GM10266 (cell line): ENCODE measurements around the gene FHIT.

Experiments used
- DNase-seq: peaks from one replicate; pipeline ENCODE4 v3.0.0; 2012; ENCODE audit errors: extremely low spot score
- CTCF ChIP-seq: IDR thresholded peaks from 2 replicates; pipeline ENCODE4 v1.5.1; 2012; ENCODE audit warnings: mild to moderate bottlenecking, low read depth; ENCODE audit not compliant: control insufficient read depth, insufficient read depth; ENCODE audit errors: missing control alignments

The FHIT gene

GRCh38 chr3:60153221-60153999, 1097.8 kb downstream of the FHIT start:
- no peak for TF ChIP-seq CTCF
- DNase-seq, result no peak

GRCh38 chr3:60149501-60149900, 1101.8 kb downstream of the FHIT start:
- no peak for TF ChIP-seq CTCF

GRCh38 chr3:60147249-60147950, 1103.9 kb downstream of the FHIT start:
- no peak for TF ChIP-seq CTCF
- no peak for DNase-seq

More at GRCh38 chr3:60149501-60149900, 1101.8 kb downstream of the FHIT start:
- DNase-seq, result no peak

- no peak for TF ChIP-seq CTCF
Observed at GRCh38 chr3:60146121-60146520, 1105.1 kb downstream of the FHIT start.

GRCh38 chr3:60144071-60144470, 1107.2 kb downstream of the FHIT start:
- DNase-seq, result no peak
- no peak for TF ChIP-seq CTCF

More at GRCh38 chr3:60146121-60146520, 1105.1 kb downstream of the FHIT start:
- no peak for DNase-seq

GRCh38 chr3:60142009-60142408, 1109.2 kb downstream of the FHIT start:
- TF ChIP-seq CTCF, result no peak
- DNase-seq, result no peak

- DNase-seq, result no peak
- no peak for TF ChIP-seq CTCF
Observed at GRCh38 chr3:60140160-60140559, 1111.1 kb downstream of the FHIT start.
